IPS-18a (cell line): ENCODE measurements around the gene SORD.
"Not testable (repeated sequence)": the region's sequence is repeated elsewhere in the genome, so short reads cannot be mapped to it uniquely, and the experiment has no call there.

Experiments
- H3K27ac ChIP-seq: one replicate; pipeline ENCODE4 v1.5.1; 2013; ENCODE audit warnings: low read length
- H3K27me3 ChIP-seq: one replicate; pipeline ENCODE4 v1.6.1; 2013; ENCODE audit warnings: mild to moderate bottlenecking, low read length; ENCODE audit not compliant: control insufficient read depth, insufficient read depth
- H3K36me3 ChIP-seq: one replicate; pipeline ENCODE4 v1.6.1; 2013; ENCODE audit warnings: low read depth, low read length; ENCODE audit not compliant: control insufficient read depth
- H3K4me1 ChIP-seq: one replicate; pipeline ENCODE4 v1.6.1; 2013; ENCODE audit warnings: low read depth, low read length; ENCODE audit not compliant: control insufficient read depth
- H3K4me3 ChIP-seq: one replicate; pipeline ENCODE4 v1.5.1; 2013; ENCODE audit warnings: low read length
- H3K9ac ChIP-seq: one replicate; pipeline ENCODE4 v1.6.1; 2013; ENCODE audit warnings: mild to moderate bottlenecking, low read length, moderate library complexity
- H3K9me3 ChIP-seq: one replicate; pipeline ENCODE4 v1.6.1; 2013; ENCODE audit warnings: low read depth, low read length; ENCODE audit not compliant: control insufficient read depth

The SORD gene

DNA sequence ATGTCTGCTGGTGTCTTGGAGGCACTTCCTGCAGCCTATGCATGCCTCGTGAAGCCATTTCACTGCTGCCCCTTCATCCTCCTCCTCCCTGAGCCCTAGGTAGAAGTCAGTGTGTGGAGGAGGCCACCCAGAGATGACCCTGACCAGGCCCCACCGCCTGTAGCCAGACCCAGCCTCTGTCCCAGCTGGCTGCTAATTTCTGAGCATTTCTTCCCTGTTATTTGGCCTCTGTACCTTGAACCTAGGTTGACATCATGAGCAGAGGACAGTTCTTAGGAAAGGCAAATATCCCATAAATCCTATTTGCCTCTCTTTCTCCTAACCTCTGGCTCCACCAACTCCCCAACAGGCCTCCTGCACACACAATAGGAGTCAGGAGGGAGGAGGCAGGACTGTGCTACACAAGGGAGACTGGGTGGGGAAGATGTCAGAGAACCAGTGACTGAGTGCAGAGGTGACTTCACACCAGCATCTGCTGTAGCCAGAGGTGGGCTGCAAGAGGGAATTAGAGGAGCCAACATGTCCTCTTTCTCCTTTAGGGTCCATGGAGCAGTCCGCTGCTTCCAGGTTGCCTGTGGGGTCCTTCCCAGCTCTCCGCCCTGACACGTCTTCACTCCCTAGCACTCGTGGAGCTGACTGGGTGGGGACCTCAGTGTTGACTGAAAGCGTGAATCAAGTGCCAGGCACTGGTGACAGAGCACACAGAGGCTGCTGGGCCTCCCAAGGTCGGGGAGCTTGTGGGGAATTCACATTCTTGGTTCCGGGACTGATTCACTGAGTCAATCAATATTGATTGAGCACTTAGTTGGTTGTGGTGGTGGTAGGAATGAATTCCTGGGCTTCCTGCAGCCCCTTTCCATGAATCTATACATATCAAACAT is 52.7 kb downstream of the SORD start:
- H3K4me3 ChIP-seq, H3K4me1 ChIP-seq, H3K27ac ChIP-seq, H3K9ac ChIP-seq, H3K27me3 ChIP-seq, H3K9me3 ChIP-seq, H3K36me3 ChIP-seq: not testable (repeated sequence)

DNA sequence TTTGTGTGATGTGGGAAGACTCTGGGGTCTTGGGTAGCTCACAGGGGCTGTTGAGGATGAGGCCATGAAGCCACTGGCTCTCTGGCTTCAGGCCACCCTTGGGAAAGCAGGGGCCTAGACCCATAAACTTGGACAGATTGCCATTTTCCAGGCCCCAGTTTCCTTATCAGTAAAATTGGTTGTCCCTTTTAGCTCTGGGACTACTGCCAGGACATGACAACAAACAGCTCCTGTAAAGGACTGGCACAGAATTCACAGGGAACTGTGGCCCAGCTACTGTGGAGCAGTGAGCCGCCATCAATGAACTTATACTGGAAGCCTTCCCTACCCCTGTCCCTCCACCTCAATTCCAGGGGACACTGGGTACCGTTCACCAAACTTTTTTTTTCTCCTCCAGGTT is 54.4 kb downstream of the SORD start:
- not testable (repeated sequence) for H3K36me3 ChIP-seq

DNA sequence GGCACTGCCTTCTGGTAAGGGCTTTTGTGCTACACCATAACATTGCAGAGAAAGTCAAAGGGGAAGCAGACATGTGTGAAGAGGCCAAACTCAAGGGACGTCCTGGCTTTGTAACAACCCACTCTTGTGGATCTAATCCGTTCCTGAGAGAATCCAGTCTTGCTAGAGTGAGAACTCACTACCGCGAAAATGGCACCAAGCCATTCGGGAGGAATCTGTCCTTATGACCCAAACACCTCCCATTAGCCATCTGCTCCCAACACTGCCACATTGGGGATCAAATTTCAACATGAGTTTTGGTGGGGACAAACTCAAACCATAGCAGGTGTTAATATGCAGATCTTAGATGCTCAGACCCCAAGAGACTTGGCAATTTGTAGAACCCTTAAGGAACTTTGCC is 56.2 kb downstream of the SORD start:
- not testable (repeated sequence) for H3K27ac ChIP-seq, H3K4me1 ChIP-seq, H3K9me3 ChIP-seq, H3K9ac ChIP-seq, H3K36me3 ChIP-seq, H3K27me3 ChIP-seq, H3K4me3 ChIP-seq

More for the DNA sequence above, 54.4 kb downstream of the SORD start:
- H3K4me3 ChIP-seq, H3K27ac ChIP-seq, H3K9me3 ChIP-seq, H3K9ac ChIP-seq, H3K27me3 ChIP-seq, H3K4me1 ChIP-seq: not testable (repeated sequence)

DNA sequence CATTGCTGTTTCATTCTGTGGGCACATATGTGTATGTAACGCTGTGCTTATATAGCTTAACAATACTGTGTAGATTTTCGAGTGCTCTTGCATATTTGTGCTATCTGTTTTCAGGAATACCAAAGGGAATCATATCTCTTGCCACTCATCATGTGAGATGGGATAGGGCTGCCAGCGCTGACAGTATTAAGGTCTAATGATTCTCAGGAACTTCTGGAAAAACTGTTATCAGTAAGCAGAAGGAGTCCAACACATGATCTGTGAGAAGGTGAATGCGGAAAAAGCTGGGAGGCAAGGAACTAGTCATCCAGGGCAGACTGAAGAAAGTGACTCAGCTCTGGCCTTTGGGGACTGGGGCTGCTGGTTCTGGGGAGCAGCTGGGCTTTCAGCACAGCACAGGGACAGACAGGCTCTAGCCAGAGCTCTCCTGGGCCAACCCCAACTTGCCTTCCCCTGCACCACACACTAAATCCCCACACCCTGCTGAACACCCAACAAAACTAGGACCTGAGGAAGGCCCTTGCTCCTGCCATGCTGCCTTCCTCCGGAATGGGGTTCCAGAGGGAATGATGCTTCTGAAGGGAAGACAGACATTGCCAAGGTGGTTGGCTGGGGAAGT is 56.7 kb downstream of the SORD start:
- not testable (repeated sequence) for H3K9ac ChIP-seq, H3K27ac ChIP-seq, H3K4me3 ChIP-seq, H3K9me3 ChIP-seq, H3K36me3 ChIP-seq, H3K4me1 ChIP-seq, H3K27me3 ChIP-seq

DNA sequence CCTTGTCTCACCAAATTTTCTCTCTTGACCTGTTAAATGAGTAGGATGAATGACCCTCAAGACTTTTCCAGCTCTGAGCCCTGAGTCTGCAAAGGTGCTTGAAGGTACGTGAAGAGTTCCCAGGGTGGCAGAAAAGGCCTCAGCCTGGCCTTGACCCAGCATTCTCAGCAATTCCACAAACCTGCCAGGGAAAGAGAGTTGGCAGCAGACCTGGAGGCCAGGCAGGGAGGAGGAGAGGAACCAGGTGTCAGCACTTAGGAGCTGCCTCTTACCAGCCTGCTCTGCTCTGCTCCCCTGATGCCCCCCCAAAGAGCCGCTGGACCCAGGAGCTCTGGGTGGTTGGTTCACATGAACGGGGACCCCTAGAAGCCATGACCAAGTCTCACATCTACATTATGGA is 57.6 kb downstream of the SORD start:
- not testable (repeated sequence) for H3K9ac ChIP-seq, H3K27me3 ChIP-seq, H3K9me3 ChIP-seq, H3K4me3 ChIP-seq, H3K4me1 ChIP-seq, H3K36me3 ChIP-seq, H3K27ac ChIP-seq

DNA sequence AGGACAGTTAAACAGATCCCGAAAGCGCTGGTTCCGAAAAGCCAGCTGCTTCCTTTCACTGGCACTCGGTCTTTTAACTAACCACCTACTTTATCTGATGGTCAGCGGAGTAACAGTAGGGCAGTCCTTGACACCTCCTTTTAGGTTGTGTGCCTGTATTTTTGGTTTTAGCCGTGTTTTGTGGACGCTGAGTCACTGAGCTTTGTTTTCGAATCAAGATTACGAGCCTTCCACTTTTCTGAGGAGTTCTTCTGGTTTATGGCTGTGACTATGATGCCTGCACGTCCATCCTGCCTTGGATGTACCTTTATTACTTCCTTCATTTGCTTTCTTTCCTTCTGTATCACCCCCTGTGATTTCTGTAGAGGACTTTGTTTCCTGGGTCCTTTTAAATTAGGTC is 59.4 kb downstream of the SORD start:
- not testable (repeated sequence) for H3K9me3 ChIP-seq, H3K27me3 ChIP-seq, H3K27ac ChIP-seq, H3K9ac ChIP-seq, H3K4me1 ChIP-seq, H3K36me3 ChIP-seq, H3K4me3 ChIP-seq

DNA sequence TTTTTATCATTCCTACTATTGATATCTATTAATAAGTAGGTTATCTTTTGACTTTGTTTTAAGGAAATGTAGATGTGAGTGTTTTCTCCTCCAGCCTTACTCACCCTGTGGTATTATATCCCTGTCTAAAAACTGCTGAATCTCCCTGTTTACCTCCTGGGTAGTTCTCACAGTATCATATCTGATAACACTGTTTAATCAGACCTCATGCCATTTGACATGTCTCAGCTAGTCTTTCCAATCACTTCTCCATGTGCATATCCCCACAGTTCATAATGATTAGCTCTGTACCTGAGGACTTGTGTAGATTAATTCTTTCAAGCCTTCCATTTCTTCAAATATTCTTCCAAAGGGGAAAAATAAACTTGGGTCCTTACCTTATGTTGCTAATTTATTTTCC is 60.2 kb downstream of the SORD start:
- Histone ChIP-seq H3K4me1 (no peaks in the 10 kb centered on the region), H3K36me3 (no peaks in the 10 kb centered on the region), H3K4me3 (no peak overlapping the region), H3K27me3 (no peaks in the 10 kb centered on the region), H3K27ac (no peak overlapping the region), H3K9ac (no peak overlapping the region), H3K9me3 (no peaks in the 10 kb centered on the region)

DNA sequence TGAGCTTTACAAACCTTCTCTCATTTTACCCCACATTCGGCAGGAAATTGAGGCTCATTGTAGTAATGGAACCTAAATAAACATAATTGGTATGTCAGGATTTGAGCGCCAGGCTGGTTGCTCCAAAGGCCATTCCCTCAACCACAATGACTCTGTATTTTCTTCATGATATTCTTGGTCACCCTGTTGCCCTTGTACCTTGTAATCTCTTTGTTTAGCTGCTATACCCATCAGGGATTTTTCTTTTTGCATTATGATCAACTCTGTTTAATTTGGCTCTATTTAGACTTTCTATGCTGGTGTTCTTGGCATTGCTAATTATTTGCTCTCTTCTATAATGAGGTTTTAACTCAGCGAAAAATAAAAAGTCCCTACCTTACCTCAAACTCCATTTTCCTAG is 61.2 kb downstream of the SORD start:
- H3K9ac ChIP-seq: no peak overlapping the region
- H3K27me3 ChIP-seq: no peaks in the 10 kb centered on the region
- H3K36me3 ChIP-seq: no peaks in the 10 kb centered on the region
- no peak overlapping the region for H3K4me3 ChIP-seq
- H3K27ac ChIP-seq: no peak overlapping the region
- no peaks in the 10 kb centered on the region for H3K9me3 ChIP-seq
- no peaks in the 10 kb centered on the region for H3K4me1 ChIP-seq

DNA sequence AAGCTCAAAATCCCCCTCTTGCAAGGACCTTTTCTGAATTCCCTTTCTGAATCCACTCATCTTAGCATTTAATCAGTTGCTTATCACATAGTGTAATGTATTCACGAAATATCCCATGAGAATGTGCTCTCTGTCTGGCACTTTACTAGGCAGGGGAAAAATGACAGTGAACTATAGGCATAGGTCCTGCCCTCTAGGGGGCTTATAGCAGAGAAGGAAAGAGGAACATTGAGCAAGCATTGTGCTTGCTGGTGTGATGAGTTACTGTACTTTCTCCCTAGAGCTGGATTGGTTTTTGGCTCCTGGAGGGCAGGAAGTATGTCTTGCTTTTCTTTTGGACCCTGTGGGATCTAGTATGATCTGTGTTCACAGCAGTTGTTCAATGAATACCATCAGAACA is 64.5 kb downstream of the SORD start:
- H3K9ac ChIP-seq: no peak overlapping the region
- H3K4me1 ChIP-seq: no peaks in the 10 kb centered on the region
- no peak overlapping the region for H3K27ac ChIP-seq
- no peaks in the 10 kb centered on the region for H3K36me3 ChIP-seq
- no peaks in the 10 kb centered on the region for H3K9me3 ChIP-seq
- no peak overlapping the region for H3K4me3 ChIP-seq
- no peaks in the 10 kb centered on the region for H3K27me3 ChIP-seq

DNA sequence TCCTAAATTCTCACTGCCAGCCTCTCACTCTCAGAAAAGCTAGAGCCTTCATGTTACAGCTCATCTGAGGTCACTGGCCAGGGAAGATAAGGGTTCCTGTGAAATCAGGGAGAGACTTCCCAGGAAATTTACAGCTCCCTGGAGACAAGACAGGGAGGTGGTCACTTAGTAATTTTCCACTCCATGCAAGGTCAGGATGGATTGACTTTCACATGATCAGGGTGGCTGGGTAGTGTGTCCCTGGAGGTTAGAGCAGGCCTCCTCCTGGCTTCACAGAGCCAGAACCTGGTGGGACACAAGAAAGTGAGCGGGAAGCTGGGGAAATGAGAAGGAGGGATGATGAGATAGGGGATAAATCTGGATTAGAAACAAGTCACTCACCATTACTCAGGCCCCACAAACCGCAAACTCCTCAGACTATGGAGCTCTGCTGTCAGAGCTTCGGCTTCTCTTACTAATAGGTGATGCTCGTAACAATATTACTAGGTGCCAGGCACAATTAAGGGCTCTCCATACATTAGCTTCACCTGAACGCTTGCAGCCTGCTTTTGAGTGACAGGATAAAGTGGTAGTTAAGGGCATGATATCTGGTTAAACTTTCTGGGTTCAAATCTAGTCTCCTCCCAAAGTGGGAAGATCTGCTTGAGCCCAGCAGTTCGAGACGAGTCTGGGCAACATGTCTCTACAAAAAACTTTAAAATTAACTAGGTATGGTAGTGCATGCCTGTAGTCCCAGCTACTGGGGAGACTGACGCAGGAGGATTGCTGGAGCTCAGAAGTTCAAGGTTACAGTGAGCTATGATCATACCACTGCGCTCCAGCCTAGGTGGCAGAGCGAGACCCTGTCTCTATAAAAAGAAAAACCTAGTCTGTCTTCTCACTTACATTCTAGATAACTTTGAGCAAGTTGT is 66.1 kb downstream of the SORD start:
- H3K36me3 ChIP-seq: no peaks in the 10 kb centered on the region
- no peak overlapping the region for H3K4me3 ChIP-seq
- no peaks in the 10 kb centered on the region for H3K27me3 ChIP-seq

DNA sequence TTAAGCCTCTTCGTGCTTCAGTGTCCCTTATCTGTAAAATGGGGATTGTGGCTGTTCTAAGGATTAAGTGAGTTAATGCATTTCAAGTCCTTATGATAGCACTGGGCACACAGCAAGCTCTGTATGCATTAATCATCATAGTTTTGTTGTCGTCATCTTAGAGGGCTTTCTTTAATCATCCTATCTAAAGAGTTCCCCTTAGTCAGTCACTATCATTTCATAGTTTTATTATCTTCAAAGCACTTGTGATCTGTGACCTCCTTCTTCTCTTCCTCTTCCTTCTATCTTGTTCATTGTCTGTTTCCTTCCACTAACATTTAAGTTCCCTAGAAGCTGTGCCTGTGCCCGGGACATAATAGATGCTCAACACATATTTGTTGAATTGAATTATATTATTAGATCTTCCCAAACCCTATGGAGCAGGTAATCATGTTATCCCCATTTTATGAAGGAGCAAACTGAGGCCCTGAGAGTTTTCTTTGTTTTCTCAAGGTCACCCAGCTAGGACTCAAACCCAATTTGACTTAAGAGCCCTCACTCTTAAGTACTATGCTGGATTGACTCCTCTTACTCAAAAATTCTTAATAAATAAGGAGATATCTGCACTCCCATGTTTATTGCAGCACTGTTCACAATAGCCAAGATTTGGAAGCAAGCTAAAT is 66.8 kb downstream of the SORD start:
- H3K9me3 ChIP-seq: no peaks in the 10 kb centered on the region
- no peak overlapping the region for H3K9ac ChIP-seq
- no peaks in the 10 kb centered on the region for H3K36me3 ChIP-seq
- H3K4me3 ChIP-seq: no peak overlapping the region
- H3K27ac ChIP-seq: no peak overlapping the region
- no peaks in the 10 kb centered on the region for H3K4me1 ChIP-seq
- H3K27me3 ChIP-seq: no peaks in the 10 kb centered on the region

More for the DNA sequence above, 66.1 kb downstream of the SORD start:
- Histone ChIP-seq H3K9ac (no peak overlapping the region), H3K9me3 (no peaks in the 10 kb centered on the region), H3K27ac (no peak overlapping the region), H3K4me1 (no peaks in the 10 kb centered on the region)
